ENCODE results near the gene HSPB8. TPM values are rescaled to one million over a fixed set of nuclear protein-coding genes. Genes with fewer than 3 reads are reported as not detected.

HSPB8 gene
- total and polyA plus RNA-seq, 4 donors: 34.4 to 49.1 (median 40.7) TPM

- Histone ChIP-seq H3K4me3 (peak overlapping the region; percentile 53), H3K9me3 (ENCODE audit: control insufficient read depth in 4 of 4, insufficient read depth in 3 of 4, low read length in 3 of 4) (no peaks in the 10 kb centered on the region), H3K27me3 (ENCODE audit: control insufficient read depth in 3 of 3, insufficient read depth in 3 of 3, low read length in 2 of 3) (no peaks in the 10 kb centered on the region), H3K4me1 (ENCODE audit: control insufficient read depth in 5 of 5, insufficient read depth in 5 of 5, low read length in 5 of 5) (peaks cover 0 to 61% (median 1%) of the 10 kb centered on the region in 5 donors), H3K36me3 (ENCODE audit: control insufficient read depth in 4 of 4, insufficient read depth in 4 of 4, low read length in 4 of 4) (no peaks in the 10 kb centered on the region), H3K9ac (ENCODE audit: insufficient read depth in 1 of 2, low read length in 2 of 2) (no peak overlapping the region), H3K27ac (ENCODE audit: low read depth in 1 of 2, low read length in 1 of 2) (peak overlapping the region; percentile 72 to 90)
- WGBS, 2 donors: 41 to 58% methylated on average over 2 of the region's 2 CpGs
- no peak for TF ChIP-seq CTCF (IDR thresholded peaks at IDR 0.05; ENCODE audit: control extremely low read depth, extremely low read depth)
- DNase-seq (no peak), ATAC-seq (ENCODE audit: insufficient read depth, low FRiP score) (no peak)
These were observed 2.5 kb downstream of the HSPB8 start for GRCh38 chr12:119181202-119181601.

- TF ChIP-seq CTCF (IDR thresholded peaks at IDR 0.05; ENCODE audit: control extremely low read depth, extremely low read depth): no peak
- H3K4me3 ChIP-seq: peak overlapping the region; percentile 18
- DNase-seq (no peak), ATAC-seq (ENCODE audit: insufficient read depth, low FRiP score) (no peak)
- no peaks in the 10 kb centered on the region for H3K9me3 ChIP-seq (ENCODE audit: control insufficient read depth in 4 of 4, insufficient read depth in 3 of 4, low read length in 3 of 4)
- peaks cover 0 to 60% (median 4%) of the 10 kb centered on the region in 5 donors for H3K4me1 ChIP-seq (ENCODE audit: control insufficient read depth in 5 of 5, insufficient read depth in 5 of 5, low read length in 5 of 5)
- no peaks in the 10 kb centered on the region for H3K27me3 ChIP-seq (ENCODE audit: control insufficient read depth in 3 of 3, insufficient read depth in 3 of 3, low read length in 2 of 3)
- no peak overlapping the region for H3K9ac ChIP-seq (ENCODE audit: insufficient read depth in 1 of 2, low read length in 2 of 2)
- WGBS, 2 donors: 58 to 72% methylated on average over 3 of the region's 3 CpGs
- H3K27ac ChIP-seq (ENCODE audit: low read depth in 1 of 2, low read length in 1 of 2): peak overlapping the region; percentile 55 to 65
- H3K36me3 ChIP-seq (ENCODE audit: control insufficient read depth in 4 of 4, insufficient read depth in 4 of 4, low read length in 4 of 4): peaks cover 0 to 4% (median 1%) of the 10 kb centered on the region in 4 donors
These were observed 3.2 kb downstream of the HSPB8 start for GRCh38 chr12:119181944-119182343.

GRCh38 chr12:119182701-119183493 lies 4.2 kb downstream of the HSPB8 start:
- peaks cover 0 to 60% (median 4%) of the 10 kb centered on the region in 5 donors for H3K4me1 ChIP-seq (ENCODE audit: control insufficient read depth in 5 of 5, insufficient read depth in 5 of 5, low read length in 5 of 5)
- H3K4me3 ChIP-seq: no peak overlapping the region
- H3K9me3 ChIP-seq (ENCODE audit: control insufficient read depth in 4 of 4, insufficient read depth in 3 of 4, low read length in 3 of 4): no peaks in the 10 kb centered on the region
- ATAC-seq (ENCODE audit: insufficient read depth, low FRiP score): no peak
- no peak for TF ChIP-seq CTCF (IDR thresholded peaks at IDR 0.05; ENCODE audit: control extremely low read depth, extremely low read depth)
- 55 to 65% methylated on average over 5 of the region's 5 CpGs for WGBS, 2 donors
- H3K9ac ChIP-seq (ENCODE audit: insufficient read depth in 1 of 2, low read length in 2 of 2): no peak overlapping the region
- H3K36me3 ChIP-seq (ENCODE audit: control insufficient read depth in 4 of 4, insufficient read depth in 4 of 4, low read length in 4 of 4): peaks cover 0 to 7% (median 3%) of the 10 kb centered on the region in 4 donors
- DNase-seq: peak in 2 of 3 donors; percentile 57 to 74
- no peaks in the 10 kb centered on the region for H3K27me3 ChIP-seq (ENCODE audit: control insufficient read depth in 3 of 3, insufficient read depth in 3 of 3, low read length in 2 of 3)
- H3K27ac ChIP-seq (ENCODE audit: low read depth in 1 of 2, low read length in 1 of 2): peak overlapping the region; percentile 80 to 82

All from lung (tissue), 12 donors.